Measurements from ENCODE around the gene ZNF580.

ZNF580 gene

GRCh38 chr19:55602104-55603001 is 38.4 kb upstream of the ZNF580 start:
- ATAC-seq (no peak), DNase-seq (no peak)
- Mint-ChIP-seq H3K36me3 (ENCODE audit: low read depth) (peaks cover 12% of the 10 kb centered on the region), H3K27ac (no peak overlapping the region), H3K27me3 (no peaks in the 10 kb centered on the region), H3K4me3 (no peak overlapping the region), H3K4me1 (peaks cover 47% of the 10 kb centered on the region), H3K9me3 (peaks cover 4% of the 10 kb centered on the region)

- Mint-ChIP-seq H3K4me3 (no peak overlapping the region), H3K27ac (no peak overlapping the region), H3K36me3 (ENCODE audit: low read depth) (peaks cover 12% of the 10 kb centered on the region)
Measured at GRCh38 chr19:55603115-55603514, 37.7 kb upstream of the ZNF580 start.

GRCh38 chr19:55603581-55604292 is 37.1 kb upstream of the ZNF580 start:
- peaks cover 50% of the 10 kb centered on the region for H3K4me1 Mint-ChIP-seq
- H3K27ac Mint-ChIP-seq: no peak overlapping the region
- peak overlapping the region; percentile 36 for H3K4me3 Mint-ChIP-seq
- H3K9me3 Mint-ChIP-seq: peaks cover 2% of the 10 kb centered on the region
- DNase-seq (no peak), ATAC-seq (no peak)
- peaks cover 9% of the 10 kb centered on the region for H3K36me3 Mint-ChIP-seq (ENCODE audit: low read depth)
- no peaks in the 10 kb centered on the region for H3K27me3 Mint-ChIP-seq

More at GRCh38 chr19:55603115-55603514, 37.7 kb upstream of the ZNF580 start:
- Mint-ChIP-seq H3K27me3 (no peaks in the 10 kb centered on the region), H3K9me3 (peaks cover 4% of the 10 kb centered on the region), H3K4me1 (peaks cover 53% of the 10 kb centered on the region)
- no peak for ATAC-seq
- no peak for DNase-seq

- H3K4me1 Mint-ChIP-seq: peaks cover 53% of the 10 kb centered on the region
- no peaks in the 10 kb centered on the region for H3K27me3 Mint-ChIP-seq
- peak; percentile 100 for DNase-seq
- H3K9me3 Mint-ChIP-seq: no peaks in the 10 kb centered on the region
- H3K36me3 Mint-ChIP-seq (ENCODE audit: low read depth): peaks cover 11% of the 10 kb centered on the region
- peak overlapping the region; percentile 85 for H3K4me3 Mint-ChIP-seq
- H3K27ac Mint-ChIP-seq: peak overlapping the region; percentile 99
- peak; percentile 72 for ATAC-seq
Measured at GRCh38 chr19:55605207-55605636, 35.6 kb upstream of the ZNF580 start.

- H3K27me3 Mint-ChIP-seq: no peaks in the 10 kb centered on the region
- peaks cover 13% of the 10 kb centered on the region for H3K36me3 Mint-ChIP-seq (ENCODE audit: low read depth)
- DNase-seq (peak; percentile 76), ATAC-seq (peak; percentile 60)
- H3K27ac Mint-ChIP-seq: peak within 1 kb of the TSS; percentile 99
- H3K4me3 Mint-ChIP-seq: peak within 1 kb of the TSS; percentile 98
- H3K4me1 Mint-ChIP-seq: peaks cover 57% of the 10 kb centered on the region
- H3K9me3 Mint-ChIP-seq: no peaks in the 10 kb centered on the region
Measured at GRCh38 chr19:55605637-55606470, 34.9 kb upstream of the ZNF580 start, which contains the start of gene ZNF865. Gene ZNF865, plus strand, starts transcription at chr19:55605647. Its CDS starts 7,972 bp downstream, at chr19:55613619.

- no peak for ATAC-seq
- peaks cover 58% of the 10 kb centered on the region for H3K4me1 Mint-ChIP-seq
Measured at GRCh38 chr19:55606471-55606787, 34.4 kb upstream of the ZNF580 start.

GRCh38 chr19:55606817-55607216 is 34.0 kb upstream of the ZNF580 start:
- H3K4me1 Mint-ChIP-seq: peaks cover 58% of the 10 kb centered on the region
- DNase-seq: no peak
- H3K36me3 Mint-ChIP-seq (ENCODE audit: low read depth): peaks cover 13% of the 10 kb centered on the region
- ATAC-seq: no peak
- no peaks in the 10 kb centered on the region for H3K9me3 Mint-ChIP-seq
- peak overlapping the region; percentile 97 for H3K27ac Mint-ChIP-seq
- H3K4me3 Mint-ChIP-seq: peak overlapping the region; percentile 98
- no peaks in the 10 kb centered on the region for H3K27me3 Mint-ChIP-seq

More at GRCh38 chr19:55606471-55606787, 34.4 kb upstream of the ZNF580 start:
- DNase-seq: no peak
- H3K9me3 Mint-ChIP-seq: no peaks in the 10 kb centered on the region
- peak overlapping the region; percentile 97 for H3K27ac Mint-ChIP-seq
- peak overlapping the region; percentile 98 for H3K4me3 Mint-ChIP-seq
- no peaks in the 10 kb centered on the region for H3K27me3 Mint-ChIP-seq
- peaks cover 13% of the 10 kb centered on the region for H3K36me3 Mint-ChIP-seq (ENCODE audit: low read depth)

GRCh38 chr19:55609326-55609725 is 31.5 kb upstream of the ZNF580 start:
- peaks cover 13% of the 10 kb centered on the region for H3K36me3 Mint-ChIP-seq (ENCODE audit: low read depth)

GRCh38 chr19:55611300-55611982 is 29.4 kb upstream of the ZNF580 start:
- H3K36me3 Mint-ChIP-seq (ENCODE audit: low read depth): peaks cover 13% of the 10 kb centered on the region
- no peaks in the 10 kb centered on the region for H3K9me3 Mint-ChIP-seq
- ATAC-seq (no peak), DNase-seq (no peak)
- no peaks in the 10 kb centered on the region for H3K27me3 Mint-ChIP-seq
- H3K27ac Mint-ChIP-seq: no peak overlapping the region
- H3K4me1 Mint-ChIP-seq: peaks cover 43% of the 10 kb centered on the region
- H3K4me3 Mint-ChIP-seq: no peak overlapping the region

More at GRCh38 chr19:55609326-55609725, 31.5 kb upstream of the ZNF580 start:
- ATAC-seq (no peak), DNase-seq (no peak)
- no peak overlapping the region for H3K4me3 Mint-ChIP-seq
- H3K9me3 Mint-ChIP-seq: no peaks in the 10 kb centered on the region
- H3K27ac Mint-ChIP-seq: no peak overlapping the region
- H3K4me1 Mint-ChIP-seq: peaks cover 56% of the 10 kb centered on the region
- H3K27me3 Mint-ChIP-seq: no peaks in the 10 kb centered on the region

- peaks cover 10% of the 10 kb centered on the region for H3K36me3 Mint-ChIP-seq (ENCODE audit: low read depth)
- peaks cover 36% of the 10 kb centered on the region for H3K4me1 Mint-ChIP-seq
- no peak overlapping the region for H3K27ac Mint-ChIP-seq
- no peak for DNase-seq
- H3K27me3 Mint-ChIP-seq: no peaks in the 10 kb centered on the region
- ATAC-seq: no peak
- H3K4me3 Mint-ChIP-seq: no peak overlapping the region
- no peaks in the 10 kb centered on the region for H3K9me3 Mint-ChIP-seq
Measured at GRCh38 chr19:55611983-55612645, 28.7 kb upstream of the ZNF580 start.

GRCh38 chr19:55613396-55613795 is 27.4 kb upstream of the ZNF580 start:
- H3K27me3 Mint-ChIP-seq: no peaks in the 10 kb centered on the region
- no peak for ATAC-seq
- H3K27ac Mint-ChIP-seq: no peak overlapping the region
- peaks cover 11% of the 10 kb centered on the region for H3K36me3 Mint-ChIP-seq (ENCODE audit: low read depth)
- H3K9me3 Mint-ChIP-seq: no peaks in the 10 kb centered on the region
- DNase-seq: no peak
- peaks cover 26% of the 10 kb centered on the region for H3K4me1 Mint-ChIP-seq
- H3K4me3 Mint-ChIP-seq: no peak overlapping the region

- Mint-ChIP-seq H3K9me3 (no peaks in the 10 kb centered on the region), H3K4me1 (peaks cover 26% of the 10 kb centered on the region), H3K4me3 (no peak overlapping the region), H3K27me3 (no peaks in the 10 kb centered on the region), H3K36me3 (ENCODE audit: low read depth) (peaks cover 10% of the 10 kb centered on the region), H3K27ac (no peak overlapping the region)
- no peak for ATAC-seq
- no peak for DNase-seq
Measured at GRCh38 chr19:55613930-55614710, 26.7 kb upstream of the ZNF580 start.

Measured in activated naive CD8-positive, alpha-beta T cell treated with anti-CD3 and anti-CD28 coated beads, Interleukin-2, amount 50 U/mL, for 24 hours (primary cell).